ENCODE measurements around the gene TSPAN32.

TSPAN32 gene, protein sequence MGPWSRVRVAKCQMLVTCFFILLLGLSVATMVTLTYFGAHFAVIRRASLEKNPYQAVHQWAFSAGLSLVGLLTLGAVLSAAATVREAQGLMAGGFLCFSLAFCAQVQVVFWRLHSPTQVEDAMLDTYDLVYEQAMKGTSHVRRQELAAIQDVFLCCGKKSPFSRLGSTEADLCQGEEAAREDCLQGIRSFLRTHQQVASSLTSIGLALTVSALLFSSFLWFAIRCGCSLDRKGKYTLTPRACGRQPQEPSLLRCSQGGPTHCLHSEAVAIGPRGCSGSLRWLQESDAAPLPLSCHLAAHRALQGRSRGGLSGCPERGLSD

DNA sequence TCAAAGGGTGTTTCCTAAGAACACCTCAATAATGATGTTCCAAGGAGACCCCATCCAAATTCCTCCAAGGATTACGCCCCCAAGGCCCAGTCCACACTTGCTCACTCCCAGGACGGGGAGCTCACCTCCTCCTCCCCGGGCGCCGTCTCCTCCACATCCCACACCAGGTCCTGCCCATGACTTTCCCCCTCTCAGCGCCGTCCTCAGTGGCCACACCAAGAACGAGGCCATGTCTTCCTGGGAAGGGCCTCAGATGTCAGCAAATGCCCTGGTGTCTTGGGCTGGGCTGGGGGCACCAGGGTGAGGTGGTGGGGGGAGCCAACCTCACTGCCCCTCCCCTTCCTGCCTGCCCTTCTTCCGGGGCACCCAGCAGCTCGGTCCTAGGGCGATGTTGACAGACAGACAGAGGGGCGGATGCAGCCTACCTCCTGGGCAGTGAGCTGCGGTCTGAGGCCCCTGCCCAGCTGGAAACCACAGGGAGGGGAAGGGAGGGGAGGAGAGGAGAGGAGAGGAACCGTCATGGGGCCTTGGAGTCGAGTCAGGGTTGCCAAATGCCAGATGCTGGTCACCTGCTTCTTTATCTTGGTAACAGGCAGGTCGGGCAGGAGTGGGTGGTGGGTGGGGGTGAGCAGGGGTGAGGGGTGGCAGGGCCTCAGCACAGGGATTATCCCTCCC, at the start of gene TSPAN32, which contains the start of gene C11orf21:
Gene TSPAN32 (plus strand): TSS at position 383 of the 675 bp plus-strand sequence. CDS start 137 bp downstream, at position 520.
Gene C11orf21 (minus strand): TSS at position 288 of the 675 bp plus-strand sequence. CDS start 110 bp downstream, at position 178.
- no peak for DNase-seq

DNA sequence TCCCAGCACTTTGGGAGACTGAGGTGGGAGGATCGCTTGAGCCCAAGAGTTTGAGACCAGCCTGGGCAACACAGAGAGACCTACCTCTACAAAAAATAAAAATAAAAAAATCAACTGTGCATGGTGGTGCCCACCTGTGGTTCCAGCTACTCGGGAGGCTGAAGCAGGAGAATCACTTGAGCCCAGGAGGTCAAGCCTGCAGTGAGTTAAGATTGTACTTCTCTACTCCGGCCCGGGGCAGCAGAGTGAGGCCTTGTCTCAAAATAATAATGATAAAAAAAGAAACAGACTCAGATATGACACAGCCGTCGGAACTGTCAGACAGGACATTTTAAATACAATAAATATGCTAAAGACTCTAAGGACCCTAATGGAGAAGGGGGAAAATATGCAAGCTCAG, 49.8 kb upstream of the TSPAN32 start:
- DNase-seq: no peak

DNA sequence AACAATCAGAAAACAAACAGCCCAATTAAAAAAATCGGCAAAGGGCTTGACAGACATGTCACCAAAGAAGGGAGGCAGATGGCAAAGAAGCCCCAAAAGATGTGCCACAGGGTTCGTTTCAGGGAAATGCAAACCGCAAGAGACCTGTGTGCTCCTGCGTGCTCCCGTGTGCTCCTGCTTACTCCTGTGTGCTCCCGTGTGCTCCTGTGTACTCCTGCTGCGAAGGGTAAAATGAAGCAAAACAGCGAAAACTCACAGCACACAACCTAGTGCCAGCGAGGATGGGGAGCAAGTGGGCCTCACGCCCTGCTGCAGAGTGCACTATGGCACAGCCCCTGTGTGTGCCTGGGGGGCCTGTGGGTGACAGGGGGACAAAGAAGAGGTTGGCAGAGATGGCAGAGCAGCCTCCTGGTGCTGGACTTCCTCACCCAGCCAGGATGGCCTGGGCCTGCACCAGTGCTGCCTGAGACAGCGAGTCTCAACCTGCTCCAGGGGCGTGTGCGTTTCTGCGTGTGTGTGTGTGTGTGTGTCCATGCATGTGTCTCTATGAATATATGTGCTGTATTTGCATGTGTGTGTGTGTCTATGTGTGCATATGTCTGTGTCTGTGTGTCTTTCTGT, 45.4 kb upstream of the TSPAN32 start:
- DNase-seq: no peak

DNA sequence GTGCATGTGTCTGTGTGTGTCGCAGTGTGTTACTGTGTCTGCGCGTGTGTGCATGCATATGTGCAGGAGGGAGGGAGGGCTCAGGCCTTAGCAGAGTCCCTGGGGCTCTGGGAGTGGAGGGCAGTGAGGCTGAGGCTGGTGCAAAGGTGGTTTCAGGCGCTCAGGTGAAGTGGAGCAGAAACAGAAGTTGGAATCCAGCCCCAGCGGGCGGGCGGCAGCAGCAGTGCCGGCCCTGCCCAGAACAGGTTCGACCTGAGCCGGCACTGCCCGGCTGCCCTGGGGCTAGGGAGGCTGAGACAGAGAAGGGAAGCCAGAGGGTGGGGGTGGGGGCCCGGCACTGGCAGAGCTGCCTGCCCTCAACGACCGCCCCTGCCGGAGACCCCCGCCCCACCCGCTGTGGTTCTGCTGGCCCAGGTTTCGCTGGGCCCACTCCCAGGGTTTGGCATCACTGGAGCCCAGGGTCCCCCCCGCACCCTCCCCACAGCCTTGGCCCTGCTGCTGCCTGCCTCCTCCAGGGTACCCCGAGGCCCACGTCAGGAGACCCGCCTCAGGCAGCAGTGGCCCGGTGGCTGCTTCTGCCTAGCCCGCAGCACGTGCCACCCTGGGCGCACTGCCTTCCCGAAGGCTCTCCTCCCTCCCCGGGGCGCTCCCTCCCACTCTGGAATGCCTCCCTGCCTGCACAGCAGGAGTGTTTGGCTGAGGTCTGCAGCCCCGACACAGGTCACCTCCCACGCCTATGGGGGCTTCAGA, 44.7 kb upstream of the TSPAN32 start:
- no peak for DNase-seq

DNA sequence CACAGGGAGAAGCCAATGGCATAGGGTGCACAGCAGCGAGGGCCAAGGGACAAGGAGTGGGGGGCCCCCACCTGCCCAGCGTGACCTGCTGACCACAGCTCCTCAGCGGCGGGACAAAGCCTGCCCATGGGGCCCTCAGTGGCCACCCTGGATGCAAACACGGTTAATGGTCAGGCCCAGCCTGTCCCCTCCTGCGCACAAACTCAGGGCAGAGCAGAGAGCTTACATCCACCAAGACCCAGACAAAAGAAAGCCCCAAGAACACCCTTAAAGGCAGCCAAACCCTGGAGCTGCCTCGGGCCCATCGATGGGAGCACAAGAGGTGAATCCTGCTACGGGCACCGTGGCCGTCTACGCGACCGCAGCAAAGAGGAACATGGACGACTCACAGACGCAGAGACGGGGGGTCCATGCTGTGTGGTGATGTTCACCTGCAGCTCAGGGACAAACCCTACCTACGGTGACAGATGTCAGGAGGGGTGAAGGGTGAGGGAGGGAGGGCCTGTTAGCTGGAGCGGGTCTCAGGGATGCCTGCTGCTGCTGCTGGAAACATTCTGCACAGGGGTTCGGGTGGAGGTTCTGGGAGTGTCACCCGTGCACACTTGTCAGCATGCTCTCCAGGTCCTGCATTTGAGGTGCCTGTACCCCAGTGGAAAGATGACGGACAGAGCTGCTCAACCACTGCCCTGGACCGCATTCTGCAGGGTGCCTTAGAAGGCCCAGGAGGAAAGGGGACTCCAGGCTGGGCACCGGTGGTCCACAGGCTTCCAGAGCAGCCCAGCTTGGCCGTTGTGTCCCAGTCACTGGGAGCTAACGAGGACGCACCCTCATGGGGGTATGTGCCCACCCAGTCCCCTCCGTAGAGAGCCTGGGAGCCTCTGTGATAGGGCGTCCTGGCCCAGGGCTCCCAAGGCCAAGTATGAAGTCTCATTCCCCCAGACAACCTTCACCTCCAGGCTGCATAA, 43.0 kb upstream of the TSPAN32 start:
- no peak for DNase-seq

DNA sequence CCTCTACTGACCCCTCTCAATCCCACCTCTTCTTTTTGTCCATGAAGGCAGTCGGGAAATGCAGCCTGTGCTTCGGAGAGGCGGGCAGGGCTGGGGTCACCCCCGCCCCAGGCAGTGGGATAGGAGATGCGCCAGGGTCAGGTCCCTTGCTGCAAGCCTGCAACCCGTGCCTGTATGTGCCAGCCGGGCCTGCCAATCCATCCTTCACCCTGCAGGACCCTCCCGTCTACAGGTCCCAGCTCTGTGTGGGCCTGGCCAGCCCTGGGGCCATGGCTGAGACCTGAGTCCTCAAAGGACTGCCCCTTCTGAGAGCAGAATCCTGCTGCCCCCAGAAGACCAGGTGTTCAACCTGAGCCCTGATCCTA, 42.4 kb upstream of the TSPAN32 start:
- no peak for DNase-seq

DNA sequence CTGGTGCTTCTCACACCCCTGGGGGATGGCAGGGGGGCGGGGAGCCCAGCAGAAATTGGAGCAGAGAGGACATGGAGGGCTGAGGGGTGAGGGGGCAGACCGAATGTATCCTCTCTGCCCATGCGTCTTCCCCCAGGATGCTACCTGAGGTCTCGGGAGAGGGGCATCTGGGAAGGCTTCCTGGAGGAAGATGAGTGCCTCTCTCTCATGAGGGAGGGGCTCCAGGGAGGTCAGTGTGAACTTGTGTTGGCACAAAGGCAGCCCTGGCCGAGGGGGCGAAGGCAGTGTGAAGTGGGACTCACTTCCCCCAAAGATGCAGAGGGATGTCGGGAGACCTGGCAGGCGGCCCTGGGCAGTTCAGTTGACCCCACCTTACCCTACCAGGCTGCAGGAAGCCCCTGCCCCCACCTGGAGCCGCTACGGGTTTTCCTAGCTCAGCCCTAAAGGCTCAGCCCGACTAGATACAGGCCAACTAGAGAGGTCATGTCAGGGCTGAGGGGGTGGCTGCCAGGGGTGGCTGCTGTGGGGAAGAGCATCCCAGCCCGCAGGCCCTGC, 41.8 kb upstream of the TSPAN32 start:
- DNase-seq: no peak

DNA sequence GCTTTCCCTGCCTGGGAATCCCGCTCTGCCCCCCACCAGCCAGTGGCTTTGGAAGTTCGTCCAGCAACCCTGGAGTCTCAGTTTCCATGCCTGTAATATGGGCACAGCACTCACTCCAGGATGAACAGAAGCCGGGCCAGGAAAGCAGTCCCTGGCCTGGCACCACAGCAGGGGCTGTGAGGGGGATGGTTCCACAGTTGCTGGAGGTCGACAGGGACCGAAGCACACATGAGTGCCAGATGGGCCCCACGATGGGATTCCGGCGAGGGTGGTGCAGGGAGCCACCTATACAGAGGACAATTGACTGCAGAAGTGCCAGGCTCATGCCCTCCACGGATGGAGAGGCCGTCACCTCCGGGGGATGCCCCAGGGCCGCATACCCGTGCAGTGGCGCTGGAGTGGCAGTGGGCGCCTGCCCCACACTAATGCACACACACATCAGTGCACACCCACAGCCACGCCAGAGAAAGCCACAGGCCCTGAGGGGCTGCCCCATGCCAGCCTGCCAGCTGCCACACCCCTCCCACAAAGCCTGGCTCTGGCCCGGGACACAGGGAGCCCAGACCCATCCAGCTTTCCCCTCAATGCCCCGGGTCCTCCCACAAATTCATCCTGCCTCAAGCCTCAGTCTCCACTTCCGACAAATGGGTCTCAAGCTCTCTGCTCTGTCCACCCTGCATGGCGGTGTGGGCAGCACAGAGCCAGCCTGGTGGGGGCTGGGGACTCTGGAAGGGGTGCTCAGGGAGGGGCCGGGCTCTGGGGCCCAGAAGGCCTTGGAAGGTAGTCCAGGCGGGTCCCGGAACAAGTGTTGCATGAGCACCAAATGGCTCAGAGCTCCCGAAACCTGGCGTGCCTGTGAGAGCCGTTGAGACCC, 41.1 kb upstream of the TSPAN32 start:
- DNase-seq: no peak

DNA sequence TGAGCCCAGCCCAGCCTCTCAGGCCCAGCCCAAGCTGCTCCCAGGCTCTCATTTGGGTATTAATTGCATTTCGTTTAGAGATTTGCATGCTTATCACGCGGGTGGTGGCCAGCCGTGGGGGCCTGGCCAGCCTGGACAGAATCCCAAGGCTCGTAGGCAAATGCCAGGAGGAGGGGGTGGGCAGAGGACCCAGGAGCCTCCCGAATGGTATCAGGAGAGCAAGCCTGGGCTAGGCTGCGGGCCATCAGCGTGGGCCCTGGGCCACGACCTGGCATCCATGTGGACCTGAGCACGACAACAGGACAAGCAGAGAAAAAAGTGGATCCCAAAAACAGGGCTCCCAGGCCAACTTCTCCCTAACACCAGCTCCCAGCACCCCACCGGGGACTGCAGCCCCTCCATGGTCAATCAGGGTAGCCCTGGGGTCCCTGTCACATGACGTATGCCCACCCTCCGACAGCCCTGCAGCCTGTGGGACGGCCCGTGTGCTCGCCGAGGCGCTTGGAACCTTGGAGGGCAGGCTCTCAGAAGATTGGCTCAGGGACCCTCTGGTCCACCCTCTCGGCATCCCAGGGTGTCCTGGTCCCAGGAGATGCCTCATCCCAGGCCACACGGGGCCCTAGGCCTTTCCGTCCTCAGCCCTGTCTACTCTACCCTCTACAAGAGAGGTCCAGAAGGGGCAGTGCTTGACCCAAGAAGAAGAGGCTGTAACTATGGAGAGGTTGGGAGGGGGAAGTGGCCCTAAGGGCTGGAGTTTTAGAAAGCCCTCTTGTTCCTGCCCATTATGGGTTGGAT, 40.2 kb upstream of the TSPAN32 start:
- DNase-seq: no peak

DNA sequence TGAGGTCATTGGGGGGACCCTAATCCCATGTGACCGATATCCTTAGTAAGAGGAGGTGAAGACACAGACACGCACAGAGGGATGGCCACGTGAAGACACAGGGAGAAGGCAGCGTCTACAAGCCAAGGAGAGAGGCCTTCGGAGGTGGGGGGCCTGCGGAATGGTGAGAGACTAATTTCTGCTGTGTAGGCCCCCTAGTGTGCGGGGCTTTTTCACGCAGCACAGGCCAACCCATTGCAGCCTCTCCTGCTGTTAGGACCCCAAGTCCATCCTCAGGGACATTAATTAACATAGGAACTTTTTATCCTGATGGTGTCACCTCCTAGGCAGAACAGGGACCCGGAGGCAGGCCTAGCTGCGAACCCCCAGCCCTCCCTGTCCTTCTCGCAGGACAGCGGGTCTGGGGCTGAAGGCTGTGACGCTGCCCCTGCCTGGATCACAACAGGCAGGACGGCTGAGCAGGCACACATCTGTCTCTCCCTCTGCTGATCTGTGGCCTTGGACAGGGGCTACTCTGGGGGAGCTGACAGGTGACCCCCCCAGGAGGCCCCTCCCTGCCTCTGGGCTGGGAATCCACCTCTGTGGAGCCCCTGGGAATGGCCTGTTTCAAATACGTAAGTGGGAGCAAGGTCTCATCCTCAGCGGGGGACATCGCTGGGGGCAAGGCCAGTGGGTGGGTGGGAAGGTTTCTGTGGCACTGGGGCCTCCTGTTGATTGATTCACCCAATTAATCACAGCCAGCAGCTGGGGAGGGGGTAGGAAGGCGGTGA, 39.3 kb upstream of the TSPAN32 start:
- no peak for DNase-seq

DNA sequence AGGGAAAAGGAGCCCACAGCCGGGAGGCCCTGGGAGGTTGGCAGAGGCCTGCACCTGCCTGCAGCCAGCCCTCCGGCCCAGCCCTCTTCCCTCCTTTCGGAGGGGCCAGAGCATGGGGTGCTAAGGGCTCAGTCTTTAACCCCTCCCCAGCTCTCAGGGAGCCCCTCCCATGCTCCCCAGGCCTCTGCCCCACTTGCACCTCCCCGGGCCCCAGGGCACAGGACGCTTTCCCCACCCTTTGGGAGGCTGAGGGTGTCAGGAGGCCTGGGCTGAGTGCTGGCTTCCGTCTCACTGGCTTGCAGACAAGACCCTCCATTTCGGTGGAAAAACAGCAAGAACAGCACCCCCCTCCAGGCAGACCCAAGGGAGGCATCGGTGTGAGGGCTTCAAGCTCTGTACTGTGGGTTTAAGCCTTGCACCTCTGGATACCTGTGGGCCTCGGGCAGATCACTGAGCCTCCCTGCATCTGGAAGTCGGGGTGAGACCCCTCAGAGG, 38.7 kb upstream of the TSPAN32 start:
- DNase-seq: no peak

DNA sequence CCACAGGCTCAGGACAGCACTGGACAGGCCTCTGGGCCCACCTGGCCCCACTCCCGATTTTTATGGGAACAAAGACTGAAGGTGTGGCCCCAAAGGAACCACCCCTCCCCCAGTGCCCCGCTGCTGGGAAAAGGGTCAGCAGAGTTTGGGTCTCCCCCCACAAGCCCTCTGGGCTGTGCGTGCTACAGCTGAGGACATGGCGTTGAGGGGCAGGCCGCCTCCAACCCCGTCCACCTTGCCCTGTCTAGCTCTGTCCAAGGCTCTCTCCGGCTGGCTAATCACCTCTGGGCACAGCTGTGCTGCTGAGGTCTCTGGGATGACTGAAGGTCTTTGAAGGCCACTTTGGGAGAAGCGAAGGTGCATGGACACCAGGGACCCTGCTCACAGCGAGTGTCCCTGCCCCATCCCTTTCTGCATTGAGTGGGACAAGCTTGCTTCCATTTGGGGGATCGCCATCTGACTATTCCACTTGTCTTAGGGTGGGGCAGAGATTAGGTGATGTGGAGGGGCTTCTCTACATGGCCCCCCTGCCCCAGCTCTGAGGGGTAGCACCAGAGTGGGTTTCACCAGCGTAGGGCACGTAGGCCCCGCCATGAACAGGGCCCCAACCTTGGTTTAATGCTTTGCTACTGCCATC, 38.0 kb upstream of the TSPAN32 start:
- no peak for DNase-seq

DNA sequence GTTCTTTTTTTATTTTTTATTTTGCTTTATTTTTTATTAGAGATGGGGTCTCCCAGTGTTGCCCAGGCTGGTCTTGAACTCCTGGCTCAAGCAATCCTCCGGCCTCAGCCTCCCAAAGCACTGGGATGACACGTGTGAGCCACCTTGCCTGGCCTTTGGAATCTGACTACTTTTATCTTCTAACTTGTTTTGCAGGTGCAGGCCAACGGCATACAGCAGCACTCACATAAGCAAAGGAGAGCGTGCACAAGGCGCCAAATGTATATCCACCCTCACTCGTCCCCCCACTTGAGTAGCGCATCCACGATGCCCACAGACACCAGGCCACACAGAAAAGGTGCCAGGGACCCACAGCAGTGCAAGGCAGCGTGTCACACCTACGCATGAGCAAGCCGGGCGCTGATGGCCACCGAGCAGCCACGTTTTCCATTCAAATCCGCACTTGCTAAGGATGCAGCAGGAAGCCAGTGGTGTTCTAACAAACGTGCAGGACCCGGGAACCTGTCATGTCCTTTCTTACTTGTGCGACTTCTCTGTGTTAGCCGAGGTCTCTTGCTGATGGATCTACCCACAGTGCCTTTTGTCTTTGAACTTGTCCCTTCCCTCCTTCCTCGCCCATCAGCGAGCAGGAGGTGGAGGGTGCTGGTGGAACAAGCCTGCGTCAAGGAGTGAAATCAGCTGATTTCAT, 37.3 kb upstream of the TSPAN32 start:
- DNase-seq: no peak

DNA sequence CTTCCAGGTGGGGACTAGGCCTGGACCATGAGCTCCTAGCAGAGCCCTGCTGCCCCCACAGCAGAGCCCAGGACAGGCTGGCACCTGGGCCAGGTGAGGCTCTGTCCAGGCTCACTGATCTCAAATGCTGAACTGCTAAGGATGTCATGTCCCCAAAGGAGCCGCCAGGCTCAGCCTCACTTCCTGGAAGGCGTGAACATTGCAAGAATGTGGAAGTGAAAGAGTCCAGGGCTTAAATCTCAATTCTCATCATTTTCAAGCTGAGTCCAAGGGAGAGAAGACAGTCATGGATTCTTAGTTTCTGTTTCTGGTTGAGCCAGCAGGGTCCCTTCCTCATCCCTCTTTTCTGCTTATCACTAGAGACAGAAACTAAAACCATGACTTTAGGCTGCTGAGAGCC, 36.4 kb upstream of the TSPAN32 start:
- DNase-seq: no peak

DNA sequence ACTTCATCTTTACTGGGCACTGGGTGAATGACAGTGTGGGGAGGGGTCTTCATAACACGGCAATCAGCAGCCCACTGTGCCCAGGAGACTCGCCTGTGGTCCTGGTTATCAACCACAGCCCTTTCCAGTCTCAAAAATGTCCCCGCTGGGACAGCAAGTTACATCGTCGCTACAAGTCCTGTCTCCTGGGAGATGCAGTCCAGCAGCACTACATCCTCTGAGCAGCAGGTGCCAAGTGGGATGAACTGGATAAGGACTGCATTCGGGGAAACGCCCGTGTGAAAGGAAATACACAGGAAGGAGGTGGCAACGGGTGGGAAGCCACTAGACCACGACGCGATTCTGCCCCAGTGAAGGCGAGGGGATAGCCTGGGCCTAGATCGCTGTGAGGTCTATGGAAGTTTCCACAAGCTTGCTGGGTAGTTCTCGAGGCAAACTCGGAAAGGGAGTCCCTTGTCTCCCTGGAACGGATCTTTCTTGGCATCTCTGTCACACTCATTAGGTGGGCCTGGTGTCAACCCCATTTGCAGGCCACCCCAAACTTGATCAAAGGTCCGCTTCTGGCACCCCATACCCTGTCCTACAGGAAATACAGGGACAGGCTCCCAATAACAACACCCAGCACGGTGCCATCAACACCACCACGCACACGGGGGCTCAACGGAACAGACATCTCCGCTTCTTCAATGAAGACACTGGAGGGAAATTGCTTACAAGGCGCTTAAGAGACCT, 35.8 kb upstream of the TSPAN32 start:
- DNase-seq: no peak

DNA sequence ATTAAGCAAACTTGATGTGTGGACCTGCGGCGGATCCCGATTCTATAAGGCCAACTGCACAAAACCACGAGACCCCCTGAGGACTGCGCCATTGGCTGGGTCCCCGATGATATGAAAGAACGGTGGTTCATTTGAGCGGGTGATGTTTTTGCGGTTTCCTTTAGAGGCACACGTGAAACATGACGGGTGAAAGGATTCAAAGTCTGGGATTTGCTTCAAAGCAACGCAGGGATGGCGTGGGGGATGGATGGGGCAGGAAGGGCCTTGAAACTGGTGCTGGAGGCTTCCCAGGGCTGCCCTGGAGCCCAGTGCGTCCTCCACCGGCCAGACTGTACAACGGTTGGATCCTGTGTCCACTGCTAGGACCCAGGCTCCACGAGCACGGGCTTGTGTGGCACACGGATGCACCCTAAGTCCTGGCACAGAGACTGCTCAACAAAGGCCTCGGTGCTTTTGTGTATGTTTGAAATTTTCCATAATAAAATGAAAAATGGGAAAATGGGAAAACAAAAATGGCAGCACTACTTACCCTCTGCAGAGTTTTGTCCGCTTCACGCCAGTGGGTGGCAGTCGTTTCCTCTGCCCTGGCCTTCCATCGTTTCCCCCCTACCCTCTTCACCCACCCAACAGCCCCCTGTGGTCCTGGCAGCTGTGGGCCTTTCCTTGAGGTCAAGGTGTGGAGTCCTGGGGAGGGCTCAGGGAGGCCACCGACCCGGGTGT, 35.1 kb upstream of the TSPAN32 start:
- no peak for DNase-seq

Data from NCI-H774 (cell line).